ENCODE measurements around the gene OR5K3.

- TF ChIP-seq CTCF (IDR thresholded peaks at IDR 0.05; ENCODE audit: extremely low read depth in 1 of 2, insufficient read depth in 1 of 2, low read depth in 1 of 2, low read length in 2 of 2), result no peak
- TF ChIP-seq POLR2A (IDR thresholded peaks at IDR 0.05; ENCODE audit: low read depth, low read length), result no peak
These were observed 30.3 kb upstream of the OR5K3 start for GRCh38 chr3:98359993-98360675.

Measured in endothelial cell of umbilical vein (primary cell).